GM12892 (cell line): Measurements from ENCODE around the gene MBL2.

Experiments used
- POLR2A ChIP-seq: IDR thresholded peaks from 2 replicates; pipeline ENCODE4 v1.6.1; 2011; ENCODE audit warnings: low read depth, low read length, control low read depth
- POLR2AphosphoS5 ChIP-seq: IDR thresholded peaks from 2 replicates; pipeline ENCODE4 v1.6.1; 2011; ENCODE audit warnings: low read depth, low read length, control low read depth
- TAF1 ChIP-seq: IDR thresholded peaks from 2 replicates; pipeline ENCODE4 v1.6.1; 2011; ENCODE audit warnings: low read depth, mild to moderate bottlenecking, control low read depth, low read length, borderline replicate concordance

GRCh38 chr10:52752261-52752660 lies 20.3 kb downstream of the MBL2 start:
- TF ChIP-seq POLR2A, result no peak
- TF ChIP-seq TAF1, result no peak
- no peak for TF ChIP-seq POLR2AphosphoS5
